ENCODE data around the gene SELENOF.
"Not testable (repeated sequence)": the region's sequence is repeated elsewhere in the genome, so short reads cannot be mapped to it uniquely, and the experiment has no call there.

SELENOF gene

GRCh38 chr1:86916752-86917151 lies 2.8 kb upstream of the SELENOF start:
- no peak for DNase-seq (ENCODE audit: low spot score)

- DNase-seq (ENCODE audit: low spot score) = no peak
Observed at GRCh38 chr1:86915737-86916235, 1.9 kb upstream of the SELENOF start.

GRCh38 chr1:86914998-86915736 lies 1.2 kb upstream of the SELENOF start:
- DNase-seq (ENCODE audit: low spot score) = peak; percentile 56

DNA sequence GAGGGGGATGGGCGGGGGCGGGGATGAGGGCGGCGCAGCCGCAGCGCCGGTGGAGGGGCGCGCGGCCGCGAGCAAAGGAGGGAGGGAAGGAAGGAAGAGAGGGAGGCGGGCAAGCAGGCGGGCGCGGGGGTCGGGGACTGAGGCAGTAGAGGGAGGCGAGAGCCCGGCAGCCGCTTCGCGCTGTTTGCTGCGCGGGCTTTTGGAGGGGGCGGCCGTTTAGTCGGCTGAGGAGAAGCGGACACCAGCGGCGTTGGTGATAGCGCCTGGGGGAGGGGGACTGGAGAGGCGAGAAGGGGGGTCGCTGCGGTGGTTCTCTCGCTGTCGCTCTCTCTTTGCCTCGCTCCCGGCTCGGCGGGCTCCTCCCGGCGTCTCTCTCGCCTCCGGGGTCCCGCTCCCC lies 673 bp upstream of the SELENOF start, which contains the start of gene HS2ST1:
TSS of gene HS2ST1 (plus strand) at position 35 of the 397 bp plus-strand sequence.
- DNase-seq (ENCODE audit: low spot score) = no peak

DNA sequence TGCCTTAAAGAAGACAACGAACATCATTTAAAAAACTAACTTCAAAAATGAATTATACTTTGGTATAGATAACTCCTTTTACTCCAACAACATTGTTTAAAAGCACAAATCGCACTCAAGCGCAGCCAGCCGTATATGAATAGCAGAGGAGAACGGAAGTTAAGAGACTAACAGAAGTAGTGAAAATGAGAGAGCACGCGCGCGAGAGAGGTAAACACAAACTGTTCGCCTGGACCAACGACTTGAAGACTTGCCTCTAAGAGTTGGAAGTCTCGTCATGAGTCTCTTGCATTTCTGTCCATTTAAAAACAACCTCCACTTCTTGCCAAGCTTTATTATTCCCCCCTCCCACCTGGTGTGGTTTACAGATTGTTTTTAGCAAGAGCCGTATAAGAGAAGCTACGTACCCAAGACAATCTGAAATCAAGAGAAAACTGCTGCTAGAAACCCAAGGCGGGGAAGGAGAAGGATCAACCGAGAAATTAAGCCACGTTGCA lies 479 bp downstream of the SELENOF start:
- DNase-seq (ENCODE audit: low spot score) = no peak

DNA sequence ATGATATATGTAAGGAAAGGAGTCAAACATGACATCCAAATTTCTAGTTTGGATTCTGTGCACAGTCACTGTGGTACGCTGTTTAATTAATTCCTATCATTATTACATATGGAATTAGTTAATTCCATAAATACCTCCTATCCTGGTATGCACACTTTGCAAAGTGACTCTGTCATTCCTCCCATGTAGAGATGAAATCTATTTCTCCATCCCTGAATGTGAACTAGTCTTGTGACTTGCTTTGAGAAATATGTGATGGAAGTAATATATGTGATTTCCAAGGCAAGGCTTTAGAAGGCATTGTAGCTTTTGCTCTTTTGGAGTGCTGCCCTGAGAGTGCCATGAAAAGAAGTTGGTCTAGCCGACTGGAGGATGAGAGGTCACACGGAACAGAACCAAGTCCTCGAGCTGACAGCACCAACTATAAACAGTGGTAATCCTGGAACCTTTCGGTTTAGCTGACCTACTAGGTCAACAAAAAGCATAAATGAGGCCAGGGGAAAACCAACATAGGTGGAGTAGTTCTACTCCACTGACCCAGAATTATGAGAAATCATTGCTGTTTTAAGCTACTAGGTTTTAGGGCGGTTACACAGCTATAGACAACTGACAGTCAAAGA lies 1.5 kb downstream of the SELENOF start:
- DNase-seq (ENCODE audit: low spot score) = no peak

- no peak for DNase-seq (ENCODE audit: low spot score)
Observed at GRCh38 chr1:86906419-86906818, 7.5 kb downstream of the SELENOF start.

- DNase-seq (ENCODE audit: low spot score) = no peak
Observed at GRCh38 chr1:86905875-86906274, 8.1 kb downstream of the SELENOF start.

- DNase-seq (ENCODE audit: low spot score) = not testable (repeated sequence)
Observed at GRCh38 chr1:86899401-86899800, 14.5 kb downstream of the SELENOF start.

GRCh38 chr1:86888327-86888726 lies 25.6 kb downstream of the SELENOF start:
- DNase-seq (ENCODE audit: low spot score) = no peak

DNA sequence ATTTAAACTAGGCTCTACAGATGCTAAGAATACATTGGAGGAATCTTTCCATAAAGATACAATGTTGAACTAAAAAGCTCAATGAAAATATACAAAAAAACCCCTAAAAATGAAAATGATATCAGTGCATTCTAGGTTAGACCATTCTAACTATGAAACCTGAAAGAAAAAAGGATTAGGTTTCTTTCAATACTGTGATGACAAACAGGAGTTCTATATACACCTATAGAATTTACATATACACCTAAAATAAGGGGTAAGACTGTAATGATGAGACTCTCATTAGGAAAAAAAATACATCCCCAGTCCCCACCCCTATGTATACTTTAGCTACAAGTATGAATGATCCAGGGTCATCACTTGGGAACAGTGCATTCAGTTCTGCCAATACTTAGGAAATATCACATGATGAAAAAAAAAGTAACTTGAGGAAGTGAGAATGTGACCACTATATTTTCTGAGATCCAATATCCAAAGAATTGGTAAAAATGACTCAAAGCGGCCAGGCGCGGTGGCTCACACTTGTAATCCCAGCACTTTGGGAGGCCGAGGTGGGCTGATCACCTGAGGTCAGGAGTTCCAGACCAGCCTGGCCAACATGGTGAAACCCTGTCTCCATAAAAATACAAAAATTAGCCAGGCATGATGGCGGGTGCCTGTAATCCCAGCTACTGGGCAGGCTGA lies 26.3 kb downstream of the SELENOF start:
- no peak for DNase-seq (ENCODE audit: low spot score)

- no peak for DNase-seq (ENCODE audit: low spot score)
Observed at GRCh38 chr1:86875722-86876121, 38.2 kb downstream of the SELENOF start.

DNA sequence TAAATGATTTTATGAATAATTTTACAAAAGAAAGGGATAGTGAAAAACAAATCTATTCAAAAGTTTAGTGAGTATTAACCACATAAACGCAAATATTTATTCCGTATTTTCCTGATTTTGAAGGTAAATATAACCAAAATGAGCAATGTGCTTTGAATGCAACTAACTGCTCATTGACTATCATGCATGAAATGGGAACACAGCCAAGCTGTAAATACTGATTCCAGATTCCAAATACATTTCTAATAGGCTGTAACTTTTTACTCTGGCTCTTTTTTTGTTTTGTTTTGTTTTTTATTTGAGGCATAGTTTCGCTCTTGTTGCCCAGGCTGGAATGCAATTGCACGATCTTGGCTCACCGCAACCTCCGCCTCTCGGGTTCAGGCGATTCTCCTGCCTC lies 41.8 kb downstream of the SELENOF start:
- no peak for DNase-seq (ENCODE audit: low spot score)

GRCh38 chr1:86871001-86871400 lies 42.9 kb downstream of the SELENOF start:
- DNase-seq (ENCODE audit: low spot score) = no peak

- DNase-seq (ENCODE audit: low spot score) = no peak
Observed at GRCh38 chr1:86868477-86868876, 45.4 kb downstream of the SELENOF start.

GRCh38 chr1:86867278-86867677 lies 46.6 kb downstream of the SELENOF start:
- not testable (repeated sequence) for DNase-seq (ENCODE audit: low spot score)

DNA sequence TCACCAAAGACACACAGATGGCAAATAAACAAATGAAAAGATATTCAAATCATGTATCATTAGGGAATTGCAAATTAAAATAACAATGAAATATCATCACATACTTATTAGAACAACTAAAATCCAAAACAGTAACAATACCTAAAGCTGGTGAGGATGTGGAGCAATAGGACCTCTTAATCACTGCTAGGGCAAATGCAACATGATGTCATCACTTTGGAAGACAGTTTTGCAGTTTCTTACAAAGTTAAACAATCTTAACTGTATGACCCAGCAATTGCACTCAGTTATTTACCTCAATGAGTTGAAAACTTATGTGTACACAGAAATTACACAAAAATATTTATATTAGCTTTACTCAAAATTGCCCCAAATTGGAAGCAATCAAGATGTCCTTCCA lies 47.3 kb downstream of the SELENOF start:
- DNase-seq (ENCODE audit: low spot score) = no peak

DNA sequence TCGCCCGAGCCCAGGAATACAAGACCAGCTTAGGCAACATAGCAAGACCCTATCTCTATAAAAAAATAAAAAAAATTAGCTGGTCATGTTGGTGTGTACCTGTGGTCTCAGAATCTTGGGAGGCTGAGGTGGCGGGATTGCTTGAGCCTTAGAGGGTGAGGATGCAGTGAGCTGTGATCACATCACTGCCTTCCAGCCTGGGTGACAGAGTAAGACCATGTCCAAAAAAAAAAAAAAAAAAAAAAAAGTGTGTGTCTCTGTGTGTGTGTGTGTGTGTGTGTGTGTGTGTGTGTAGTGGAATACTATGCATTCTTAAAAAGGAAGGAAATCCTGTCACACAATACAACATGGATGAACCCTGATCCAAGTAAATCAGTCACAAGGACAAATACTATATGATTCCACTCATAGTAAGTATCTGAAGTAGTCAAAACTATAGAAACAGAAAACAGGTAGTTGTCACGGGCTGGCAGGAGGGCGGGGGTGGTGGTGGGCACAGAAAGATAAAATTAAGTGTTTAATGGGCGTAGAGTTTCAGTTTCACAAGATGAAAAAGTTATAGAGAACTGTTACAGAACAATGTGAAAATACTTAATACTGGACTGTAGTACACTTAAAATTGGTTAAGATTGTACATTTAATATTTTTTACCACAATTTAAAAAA lies 47.8 kb downstream of the SELENOF start:
- no peak for DNase-seq (ENCODE audit: low spot score)

DNA sequence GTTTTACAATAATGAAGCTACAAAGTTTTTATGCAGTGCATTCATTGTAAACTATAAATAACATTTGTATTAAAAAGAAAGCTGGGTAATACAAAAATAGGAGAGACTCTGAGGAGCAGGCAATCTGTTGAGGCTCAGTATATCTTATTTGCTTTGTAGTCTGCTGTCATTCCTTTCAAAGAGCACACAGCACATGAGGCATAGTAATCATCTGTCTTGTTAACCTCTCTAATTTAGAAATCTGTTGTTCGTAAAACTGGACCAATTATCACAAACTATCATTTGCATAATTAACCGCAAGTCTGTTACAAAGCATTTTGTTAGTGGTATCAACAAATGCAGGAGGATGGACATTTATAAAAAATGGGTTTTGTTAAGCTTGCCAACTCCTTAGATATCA lies 51.0 kb downstream of the SELENOF start:
- no peak for DNase-seq (ENCODE audit: low spot score)

GRCh38 chr1:86861424-86861823 lies 52.5 kb downstream of the SELENOF start:
- DNase-seq (ENCODE audit: low spot score) = no peak

- no peak for DNase-seq (ENCODE audit: low spot score)
Observed at GRCh38 chr1:86860424-86860823, 53.5 kb downstream of the SELENOF start.

DNA sequence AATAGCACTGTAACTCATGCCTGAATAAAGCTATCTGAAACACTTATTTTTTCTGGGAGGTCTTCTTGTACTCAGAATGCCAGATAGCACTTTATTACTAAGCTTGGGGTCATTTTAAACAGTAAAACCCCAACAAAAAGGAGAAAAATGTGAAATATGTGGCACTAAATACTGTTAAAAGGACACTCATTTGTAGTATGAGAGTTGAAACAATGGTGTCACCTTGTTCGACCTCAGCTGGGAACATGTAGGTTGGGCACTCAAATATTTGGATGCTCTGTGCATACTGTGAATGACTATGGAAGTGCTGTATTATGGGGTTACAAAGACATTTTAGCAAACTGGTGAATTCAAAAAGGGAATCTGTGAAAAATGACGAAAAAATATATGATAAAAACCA lies 53.9 kb downstream of the SELENOF start:
- DNase-seq (ENCODE audit: low spot score) = no peak

Measured in SK-N-DZ (cell line).